Neuronal stem cell (in vitro differentiated cells): ENCODE data around the gene KCNJ11.

Experiments
- DNase-seq: peaks from one replicate; pipeline ENCODE4 v3.0.0-alpha.2; 2013; ENCODE audit warnings: low spot score
- H2AFZ ChIP-seq: one replicate; pipeline ENCODE4 v1.6.1; 2013; ENCODE audit warnings: mild to moderate bottlenecking, low read length, inconsistent platforms
- H2AK5ac ChIP-seq: 2 replicates; pipeline ENCODE4 v1.6.1; 2013; ENCODE audit warnings: low read depth, mild to moderate bottlenecking, inconsistent platforms, low read length, moderate library complexity, mixed read lengths
- H2BK120ac ChIP-seq: 2 replicates; pipeline ENCODE4 v1.6.1; 2013; ENCODE audit warnings: low read depth, mild to moderate bottlenecking, inconsistent platforms, low read length, moderate library complexity, mixed read lengths
- H2BK12ac ChIP-seq: one replicate; pipeline ENCODE4 v1.6.1; 2013; ENCODE audit warnings: low read length, inconsistent platforms
- H2BK15ac ChIP-seq: 2 replicates; pipeline ENCODE4 v1.6.1; 2013; ENCODE audit warnings: mild to moderate bottlenecking, low read length, inconsistent platforms, mixed read lengths
- H2BK5ac ChIP-seq: one replicate; pipeline ENCODE4 v1.6.1; 2013; ENCODE audit warnings: inconsistent platforms, mild to moderate bottlenecking, low read length, moderate library complexity
- H3K14ac ChIP-seq: one replicate; pipeline ENCODE4 v1.6.1; 2013; ENCODE audit warnings: low read length, inconsistent platforms
- H3K18ac ChIP-seq: 2 replicates; pipeline ENCODE4 v1.6.1; 2013; ENCODE audit warnings: low read length, inconsistent platforms
- H3K23ac ChIP-seq: 2 replicates; pipeline ENCODE4 v1.6.1; 2013; ENCODE audit warnings: low read depth, mild to moderate bottlenecking, mixed read lengths, low read length, inconsistent platforms; ENCODE audit not compliant: poor library complexity
- H3K27ac ChIP-seq: replicated peaks from 3 replicates; pipeline ENCODE4 v1.5.1; 2013; ENCODE audit warnings: low read length, inconsistent platforms
- H3K27me3 ChIP-seq, 3 experiments: 2 replicates each; pipeline ENCODE4 v1.6.1; 2013; ENCODE audit warnings: low read length in 3 of 3, mild to moderate bottlenecking in 2 of 3, inconsistent platforms in 1 of 3, low read depth in 1 of 3, mixed read lengths in 1 of 3, moderate library complexity in 1 of 3; ENCODE audit not compliant: control insufficient read depth in 3 of 3, insufficient read depth in 3 of 3
- H3K36me3 ChIP-seq, 2 donors: replicated peaks in 1 of 2; 2 replicates each; pipeline ENCODE4 v1.6.1; 2013; ENCODE audit warnings: low read length in 2 of 2; ENCODE audit not compliant: control insufficient read depth in 2 of 2, insufficient read depth in 2 of 2
- H3K4ac ChIP-seq: 2 replicates; pipeline ENCODE4 v1.6.1; 2013; ENCODE audit warnings: inconsistent platforms, mild to moderate bottlenecking, low read length, moderate library complexity
- H3K4me1 ChIP-seq, 2 donors: 1 replicate in 1 of 2; 2 replicates in 1 of 2; pipeline ENCODE4 v1.6.1; 2013; ENCODE audit warnings: low read length in 2 of 2, low read depth in 1 of 2; ENCODE audit not compliant: control insufficient read depth in 2 of 2, insufficient read depth in 1 of 2
- H3K4me2 ChIP-seq: one replicate; pipeline ENCODE4 v1.6.1; 2013; ENCODE audit warnings: mild to moderate bottlenecking, low read length, inconsistent platforms; ENCODE audit not compliant: insufficient read depth, poor library complexity, severe bottlenecking
- H3K4me3 ChIP-seq, 2 donors: 2 replicates each; pipeline ENCODE4 v1.5.1; 2013; ENCODE audit warnings: low read length in 2 of 2, mild to moderate bottlenecking in 2 of 2, inconsistent platforms in 1 of 2, moderate library complexity in 1 of 2
- H3K79me1 ChIP-seq: one replicate; pipeline ENCODE4 v1.6.1; 2013; ENCODE audit warnings: low read depth, mild to moderate bottlenecking, inconsistent platforms, low read length, moderate library complexity
- H3K9ac ChIP-seq: one replicate; pipeline ENCODE4 v1.6.1; 2013; ENCODE audit warnings: mild to moderate bottlenecking, low read depth, low read length, inconsistent platforms; ENCODE audit not compliant: poor library complexity
- H3K9me3 ChIP-seq, 2 donors: replicated peaks in 1 of 2; 2 replicates each; pipeline versions ENCODE3 to v1.6.1; 2013; ENCODE audit warnings: low read length in 2 of 2, mild to moderate bottlenecking in 2 of 2, inconsistent platforms in 1 of 2, low read depth in 1 of 2, mixed read lengths in 1 of 2, moderate library complexity in 1 of 2; ENCODE audit not compliant: control insufficient read depth in 2 of 2, insufficient read depth in 1 of 2
- H4K8ac ChIP-seq: one replicate; pipeline ENCODE4 v1.6.1; 2013; ENCODE audit warnings: low read depth, mild to moderate bottlenecking, inconsistent platforms, low read length, moderate library complexity
- H4K91ac ChIP-seq: one replicate; pipeline ENCODE4 v1.6.1; 2013; ENCODE audit warnings: low read length, low read depth, mild to moderate bottlenecking, inconsistent platforms; ENCODE audit not compliant: poor library complexity
- WGBS, 2 donors: extraction: QIAGEN DNeasy Blood & Tissue Kit; methylation state at CpG; one replicate each; pipeline ENCODE4 v1.1.7; 2013; ENCODE audit warnings: missing lambda C conversion rate in 2 of 2, mixed read lengths in 1 of 2; ENCODE audit not compliant: insufficient read length in 2 of 2, insufficient replicate concordance in 1 of 2; ENCODE audit errors: extremely low coverage in 2 of 2; 5-methylcytosine and 5-hydroxymethylcytosine counted together

KCNJ11 gene

DNA sequence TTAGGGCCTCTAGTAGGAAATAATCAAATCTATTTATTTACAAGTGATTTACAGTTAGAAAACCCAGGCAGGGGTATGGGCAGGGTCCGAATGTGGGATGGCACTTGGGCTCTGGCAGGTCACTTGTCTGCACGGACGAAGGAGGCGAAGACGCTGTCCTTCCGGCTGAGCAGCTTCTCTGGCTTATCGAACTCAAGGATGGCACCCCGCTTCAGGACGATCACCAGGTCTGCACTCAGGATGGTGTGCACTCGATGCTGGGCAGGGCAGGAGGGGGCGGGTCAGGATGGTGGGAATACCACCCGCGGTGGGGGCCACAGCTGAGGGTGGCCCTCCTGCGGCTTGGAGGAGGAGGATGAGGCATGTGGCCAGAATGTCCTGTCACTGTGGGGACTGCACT, 4.4 kb upstream of the KCNJ11 start:
- no peak overlapping the region for H3K4me2 ChIP-seq
- DNase-seq, result no peak
- peaks cover 0 to 40% (median 5%) of the 10 kb centered on the region in 3 experiments for H3K27me3 ChIP-seq
- H2BK5ac ChIP-seq, result no peak overlapping the region
- no peak overlapping the region for H3K4ac ChIP-seq
- H4K8ac ChIP-seq, result peak overlapping the region; percentile 31
- peak overlapping the region; percentile 20 for H2AK5ac ChIP-seq
- peaks cover 2 to 5% of the 10 kb centered on the region in 2 donors for H3K4me1 ChIP-seq
- H3K18ac ChIP-seq, result no peak overlapping the region
- H2BK120ac ChIP-seq, result no peak overlapping the region
- H3K36me3 ChIP-seq, result no peaks in the 10 kb centered on the region
- no peak overlapping the region for H3K4me3 ChIP-seq
- H2BK15ac ChIP-seq, result peak overlapping the region; percentile 94
- H3K9ac ChIP-seq, result no peak overlapping the region
- WGBS, 2 donors, result no CpG with 5 or more reads among the region's 14 CpGs
- no peak overlapping the region for H3K27ac ChIP-seq
- no peak overlapping the region for H2BK12ac ChIP-seq
- peak overlapping the region; percentile 15 for H3K14ac ChIP-seq
- H3K79me1 ChIP-seq, result no peaks in the 10 kb centered on the region
- H3K9me3 ChIP-seq, result peaks cover 0 to under 1% of the 10 kb centered on the region in 2 donors
- H4K91ac ChIP-seq, result no peak overlapping the region
- H2AFZ ChIP-seq, result no peak overlapping the region
- no peak overlapping the region for H3K23ac ChIP-seq

GRCh38 chr11:17391493-17392355, 3.3 kb upstream of the KCNJ11 start:
- Histone ChIP-seq H3K18ac (no peak overlapping the region), H3K9ac (no peak overlapping the region), H3K4me2 (no peak overlapping the region), H2BK5ac (no peak overlapping the region), H2AFZ (no peak overlapping the region), H3K79me1 (no peaks in the 10 kb centered on the region), H3K4ac (no peak overlapping the region), H3K4me3 (no peak overlapping the region), H3K27ac (no peak overlapping the region), H2BK12ac (no peak overlapping the region), H2AK5ac (peak overlapping the region; percentile 71), H4K8ac (no peak overlapping the region), H2BK120ac (peak overlapping the region; percentile 6), H4K91ac (peak overlapping the region; percentile 3), H3K4me1 (peaks cover 2 to 5% of the 10 kb centered on the region in 2 donors), H3K9me3 (peaks cover 5 to 8% of the 10 kb centered on the region in 2 donors), H2BK15ac (peak overlapping the region; percentile 40), H3K27me3 (peaks cover 0 to 49% (median 5%) of the 10 kb centered on the region in 3 experiments), H3K36me3 (no peaks in the 10 kb centered on the region), H3K23ac (no peak overlapping the region), H3K14ac (no peak overlapping the region)
- WGBS, 2 donors, result no CpG with 5 or more reads among the region's 3 CpGs
- DNase-seq, result no peak

GRCh38 chr11:17389957-17390649, 1.6 kb upstream of the KCNJ11 start:
- Histone ChIP-seq H3K79me1 (no peaks in the 10 kb centered on the region), H2BK120ac (no peak overlapping the region), H3K4me3 (peak overlapping the region in 1 of 2 donors; percentile 54), H2BK5ac (no peak overlapping the region), H3K27ac (no peak overlapping the region), H3K4me1 (peaks cover 2 to 5% of the 10 kb centered on the region in 2 donors), H2BK15ac (no peak overlapping the region), H2AFZ (peak overlapping the region; percentile 100), H3K4ac (no peak overlapping the region), H4K91ac (no peak overlapping the region), H2BK12ac (no peak overlapping the region), H3K14ac (no peak overlapping the region), H3K18ac (peak overlapping the region; percentile 38), H3K36me3 (no peaks in the 10 kb centered on the region), H3K9ac (no peak overlapping the region), H4K8ac (no peak overlapping the region), H3K9me3 (peaks cover 5 to 8% of the 10 kb centered on the region in 2 donors), H3K23ac (no peak overlapping the region), H2AK5ac (no peak overlapping the region), H3K4me2 (peak overlapping the region; percentile 38), H3K27me3 (peaks cover 0 to 52% (median 5%) of the 10 kb centered on the region in 3 experiments)
- DNase-seq, result no peak
- no CpG with 5 or more reads among the region's 10 CpGs for WGBS, 2 donors
